Measurements from ENCODE around the gene GALNT7.

The GALNT7 gene

DNA sequence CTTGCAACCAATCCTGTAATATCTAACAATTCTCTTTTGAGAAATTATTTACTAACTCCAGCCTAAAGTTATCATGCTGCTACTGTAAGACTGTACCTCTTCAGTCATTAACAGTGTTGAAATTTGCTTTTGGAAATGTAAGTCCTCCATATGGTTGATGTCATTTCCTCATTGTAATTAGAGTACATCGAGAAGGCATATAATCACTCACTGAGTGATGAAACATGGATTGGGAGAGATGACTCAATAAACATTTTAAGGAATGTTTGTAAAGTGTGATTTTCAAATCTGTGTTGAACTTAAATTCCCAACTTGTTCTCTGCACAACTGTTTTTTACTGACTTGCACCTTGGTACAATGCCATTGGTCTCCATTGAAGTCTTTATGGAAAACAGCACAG is 104.4 kb downstream of the GALNT7 start:
- TF ChIP-seq, protein P1, sequence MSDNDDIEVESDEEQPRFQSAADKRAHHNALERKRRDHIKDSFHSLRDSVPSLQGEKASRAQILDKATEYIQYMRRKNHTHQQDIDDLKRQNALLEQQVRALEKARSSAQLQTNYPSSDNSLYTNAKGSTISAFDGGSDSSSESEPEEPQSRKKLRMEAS (IDR thresholded peaks at IDR 0.05; ENCODE audit: low read depth, low read length), result no peak
- TF ChIP-seq MYC (IDR thresholded peaks at IDR 0.05; ENCODE audit: low read depth, low read length) (no peak), CTCF (IDR thresholded peaks at IDR 0.05; ENCODE audit: low read depth, low read length) (no peak), POLR2A (IDR thresholded peaks at IDR 0.05; ENCODE audit: extremely low read depth, insufficient read length) (no peak)
- H3K4me3 ChIP-seq (ENCODE audit: low read depth, low read length), result no peak overlapping the region
- no peak for DNase-seq (ENCODE audit: low read depth)

DNA sequence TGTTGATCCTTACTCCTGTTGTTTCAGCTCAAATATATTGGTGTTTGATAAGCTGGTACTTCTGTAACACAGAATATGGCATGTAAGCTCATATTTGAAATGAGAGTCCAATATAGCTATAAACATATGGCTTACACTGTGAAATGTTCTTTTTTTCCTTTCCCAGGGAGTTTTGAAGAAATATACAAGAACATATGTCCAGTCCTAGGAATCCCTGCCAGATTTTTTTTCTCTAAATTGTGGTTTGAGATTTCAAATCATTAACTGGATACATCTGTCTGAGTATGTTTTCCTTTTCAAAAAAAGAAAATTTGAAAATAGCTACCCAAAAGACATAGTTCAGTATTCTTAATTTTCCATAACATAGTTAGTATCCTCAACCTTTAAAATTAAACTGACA is 105.3 kb downstream of the GALNT7 start:
- DNase-seq (ENCODE audit: low read depth), result no peak

DNA sequence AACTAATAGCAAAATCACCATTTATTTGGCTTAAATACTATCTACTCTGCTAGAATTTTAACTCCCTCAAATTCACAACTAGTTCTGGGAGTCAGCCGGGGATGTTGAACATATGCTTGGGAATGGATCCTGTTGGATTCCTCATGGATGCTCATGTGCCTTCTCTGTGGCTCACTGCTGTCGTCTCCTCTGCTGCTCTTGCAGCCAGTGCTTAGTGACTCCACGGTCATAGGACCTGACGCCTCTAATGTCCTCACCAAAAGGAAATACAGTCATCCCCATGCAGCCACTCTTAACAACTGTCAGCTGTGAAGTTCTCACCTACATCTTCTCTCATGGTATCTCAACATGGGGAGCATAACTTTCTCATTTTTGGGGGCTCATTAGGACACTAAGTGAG is 106.1 kb downstream of the GALNT7 start:
- H3K4me3 ChIP-seq (ENCODE audit: low read depth, low read length), result no peak overlapping the region
- TF ChIP-seq CTCF (IDR thresholded peaks at IDR 0.05; ENCODE audit: low read depth, low read length) (no peak), MYC (IDR thresholded peaks at IDR 0.05; ENCODE audit: low read depth, low read length) (no peak), POLR2A (IDR thresholded peaks at IDR 0.05; ENCODE audit: extremely low read depth, insufficient read length) (no peak)
- TF ChIP-seq, protein P1 (IDR thresholded peaks at IDR 0.05; ENCODE audit: low read depth, low read length), result no peak

More for the DNA sequence above, 105.3 kb downstream of the GALNT7 start:
- H3K4me3 ChIP-seq (ENCODE audit: low read depth, low read length), result no peak overlapping the region
- TF ChIP-seq, protein P1 (IDR thresholded peaks at IDR 0.05; ENCODE audit: low read depth, low read length), result no peak
- TF ChIP-seq MYC (IDR thresholded peaks at IDR 0.05; ENCODE audit: low read depth, low read length), result no peak
- TF ChIP-seq CTCF (IDR thresholded peaks at IDR 0.05; ENCODE audit: low read depth, low read length), result no peak
- no peak for TF ChIP-seq POLR2A (IDR thresholded peaks at IDR 0.05; ENCODE audit: extremely low read depth, insufficient read length)

GRCh38 chr4:173275150-173275549 is 106.5 kb downstream of the GALNT7 start:
- DNase-seq (ENCODE audit: low read depth), result no peak
- no peak for TF ChIP-seq MYC (IDR thresholded peaks at IDR 0.05; ENCODE audit: low read depth, low read length)
- no peak for TF ChIP-seq CTCF (IDR thresholded peaks at IDR 0.05; ENCODE audit: low read depth, low read length)
- no peak for TF ChIP-seq POLR2A (IDR thresholded peaks at IDR 0.05; ENCODE audit: extremely low read depth, insufficient read length)
- TF ChIP-seq, protein P1 (IDR thresholded peaks at IDR 0.05; ENCODE audit: low read depth, low read length), result no peak
- no peak overlapping the region for H3K4me3 ChIP-seq (ENCODE audit: low read depth, low read length)

More for the DNA sequence above, 106.1 kb downstream of the GALNT7 start:
- no peak for DNase-seq (ENCODE audit: low read depth)

GRCh38 chr4:173277340-173277739 is 108.7 kb downstream of the GALNT7 start:
- no peak for DNase-seq (ENCODE audit: low read depth)
- no peak for TF ChIP-seq CTCF (IDR thresholded peaks at IDR 0.05; ENCODE audit: low read depth, low read length)
- no peak for TF ChIP-seq MYC (IDR thresholded peaks at IDR 0.05; ENCODE audit: low read depth, low read length)
- TF ChIP-seq POLR2A (IDR thresholded peaks at IDR 0.05; ENCODE audit: extremely low read depth, insufficient read length), result no peak
- TF ChIP-seq, protein P1 (IDR thresholded peaks at IDR 0.05; ENCODE audit: low read depth, low read length), result no peak
- no peak overlapping the region for H3K4me3 ChIP-seq (ENCODE audit: low read depth, low read length)
